ENCODE results near the gene PRAMEF27.
"Not testable (repeated sequence)": the region's sequence is repeated elsewhere in the genome, so short reads cannot be mapped to it uniquely, and the experiment has no call there.

PRAMEF27 gene

DNA sequence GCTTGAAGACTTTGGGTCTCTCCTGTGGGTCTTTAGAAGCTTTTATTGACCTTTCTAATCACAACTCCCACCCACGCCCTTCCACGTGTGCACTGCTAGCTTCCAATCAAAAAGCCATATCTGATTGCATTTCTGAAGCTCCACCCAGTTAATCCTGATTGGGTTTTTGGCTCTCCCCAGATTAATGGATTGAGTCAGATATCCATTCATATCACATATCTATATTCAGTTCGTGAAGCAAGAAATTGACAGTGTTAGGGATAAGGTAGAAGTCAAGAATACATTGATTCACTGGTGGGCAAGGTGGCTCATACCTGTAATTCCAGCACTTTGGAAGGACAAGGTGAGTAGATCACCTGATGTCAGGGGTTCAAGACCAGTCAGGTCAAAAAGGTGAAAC, at the start of gene PRAMEF27:
PRAMEF27 (minus strand) TSS at position 101 of the 400 bp plus-strand sequence. CDS start 2,916 bp downstream, outside the sequence.
- DNase-seq (ENCODE audit: low read depth), result not testable (repeated sequence)

GRCh38 chr1:13070474-13070873, 14.1 kb upstream of the PRAMEF27 start, which contains the start of gene PRAMEF25:
Gene PRAMEF25, plus strand, starts transcription at chr1:13070774. Its CDS starts 2,920 bp downstream, at chr1:13073694.
- DNase-seq (ENCODE audit: low read depth), result not testable (repeated sequence)

DNA sequence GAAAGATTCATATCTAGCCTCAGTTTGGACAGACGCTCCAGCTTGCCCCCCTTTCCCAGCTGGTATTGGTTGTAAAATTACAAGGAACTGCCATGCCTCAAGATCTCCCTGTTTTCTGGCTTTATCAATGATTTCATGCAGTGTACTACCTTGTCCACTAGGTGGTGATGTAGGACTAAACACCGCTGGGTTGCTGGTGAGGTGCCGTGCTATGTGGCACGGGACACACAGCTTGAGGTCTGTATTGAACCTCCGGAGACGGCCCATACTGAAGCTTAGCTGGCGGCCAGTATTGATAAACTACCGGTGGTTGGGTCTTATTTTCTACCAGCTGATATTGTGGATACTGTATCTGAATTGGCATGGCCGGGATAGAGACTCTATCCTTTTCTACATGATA, 36.5 kb downstream of the PRAMEF27 start:
- DNase-seq (ENCODE audit: low read depth), result not testable (repeated sequence)

GRCh38 chr1:13011932-13012331, 44.4 kb downstream of the PRAMEF27 start:
- DNase-seq (ENCODE audit: low read depth), result not testable (repeated sequence)

DNA sequence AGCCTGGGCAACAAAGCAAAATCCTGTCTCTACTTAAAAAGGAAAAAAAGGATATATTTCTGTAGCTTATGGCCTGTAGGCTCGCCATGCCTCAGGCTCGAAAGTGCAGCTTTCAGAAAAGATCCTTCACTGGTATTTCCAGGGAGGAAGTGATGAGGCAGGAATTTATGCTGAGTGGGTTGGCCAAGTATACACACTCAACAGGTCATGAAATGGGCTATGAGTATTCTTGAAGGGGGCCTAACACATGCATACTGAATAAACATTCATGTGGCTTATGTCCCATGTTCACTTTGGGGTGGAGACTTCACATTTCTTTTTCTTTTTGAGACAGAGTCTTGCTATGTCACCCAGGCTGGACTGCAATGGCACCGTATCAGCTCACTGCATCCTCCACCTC, 47.0 kb downstream of the PRAMEF27 start:
- not testable (repeated sequence) for DNase-seq (ENCODE audit: low read depth)

DNA sequence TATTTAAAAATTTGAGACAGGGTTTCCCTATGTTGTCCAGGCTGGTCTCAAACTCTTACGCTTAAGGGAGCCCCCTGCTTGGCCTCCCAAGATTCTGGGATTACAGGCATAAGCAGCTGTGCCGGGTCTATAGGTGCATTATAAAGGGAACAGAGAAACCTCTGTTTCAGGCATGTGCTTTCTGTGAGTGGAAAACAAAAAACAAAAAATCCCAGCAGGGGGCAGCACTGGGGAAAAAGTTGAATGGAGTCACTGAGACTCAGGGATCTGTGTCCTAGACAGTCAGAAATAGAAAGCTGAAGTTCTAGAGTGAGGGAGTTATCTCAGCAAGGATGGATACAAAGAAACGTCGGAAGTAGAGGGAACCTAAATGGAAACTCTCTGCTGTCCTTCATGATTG, 50.6 kb downstream of the PRAMEF27 start:
- DNase-seq (ENCODE audit: low read depth), result not testable (repeated sequence)

Data from HS-27A (cell line).